Fibroblast of pulmonary artery (primary cell): Measurements from ENCODE around the gene ASF1B.
A peak's percentile ranks its signal among the peaks of the same experiment; 100 is the strongest.
"Not testable (repeated sequence)": the region's sequence is repeated elsewhere in the genome, so short reads cannot be mapped to it uniquely, and the experiment has no call there.

Experiments used
- DNase-seq: peaks from one replicate; pipeline ENCODE4 v3.0.0-alpha.2; 2010; ENCODE audit warnings: low read depth
- H3K4me3 ChIP-seq: replicated peaks from 2 replicates; pipeline ENCODE4 v1.5.1; 2011; ENCODE audit warnings: low read depth, mild to moderate bottlenecking, control low read depth, low read length, moderate library complexity
- CTCF ChIP-seq: IDR thresholded peaks from 2 replicates; pipeline ENCODE4 v1.5.1; 2011; ENCODE audit warnings: mild to moderate bottlenecking, control low read depth, low read length, inconsistent platforms; ENCODE audit errors: missing control alignments

Gene ASF1B

DNA sequence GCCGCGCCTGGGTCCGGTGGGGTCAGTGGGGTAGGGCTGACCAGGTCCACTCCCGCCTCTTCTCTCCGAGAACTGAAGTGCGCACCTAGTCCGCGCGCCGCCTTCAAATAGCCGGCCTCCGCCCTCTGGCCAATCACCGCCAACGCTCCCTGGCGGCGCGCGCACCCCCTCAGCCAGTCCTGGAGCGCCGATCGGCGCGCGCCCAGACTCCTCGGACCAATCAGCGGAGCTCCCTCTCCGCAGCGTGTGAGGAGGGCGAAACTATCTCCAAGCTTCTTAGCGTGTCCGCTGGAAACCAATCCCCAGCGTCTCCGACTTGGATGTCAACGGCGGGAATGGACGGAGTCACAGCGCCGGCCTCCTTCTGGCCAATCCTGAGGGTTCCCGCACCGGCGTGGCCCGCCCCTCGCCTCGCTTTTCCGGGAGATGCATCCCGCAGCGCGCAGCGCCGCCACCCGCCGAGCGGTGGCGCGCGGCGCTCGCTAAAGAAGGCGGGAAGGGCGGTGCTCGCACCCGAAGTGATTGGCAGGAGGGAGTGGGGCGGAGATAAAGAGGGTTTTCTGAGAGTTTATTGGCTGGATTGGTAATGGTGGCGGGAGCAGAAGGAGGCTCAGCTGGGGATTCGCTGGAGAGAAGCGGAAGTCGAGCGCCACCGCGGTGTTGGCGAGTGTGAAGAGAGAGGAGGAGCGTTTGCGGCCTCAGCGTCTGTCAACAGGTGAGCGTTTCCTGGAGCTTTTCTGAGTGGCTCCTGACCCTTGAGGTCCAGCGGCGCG is at the start of gene ASF1B:
Gene ASF1B, minus strand, starts transcription at position 81 of the 773 bp plus-strand sequence. CDS start 133 bp downstream, outside the sequence.
- peak; percentile 100 for DNase-seq
- TF ChIP-seq CTCF: peak; percentile 43
- peak within 1 kb of the TSS; percentile 75 for H3K4me3 ChIP-seq

DNA sequence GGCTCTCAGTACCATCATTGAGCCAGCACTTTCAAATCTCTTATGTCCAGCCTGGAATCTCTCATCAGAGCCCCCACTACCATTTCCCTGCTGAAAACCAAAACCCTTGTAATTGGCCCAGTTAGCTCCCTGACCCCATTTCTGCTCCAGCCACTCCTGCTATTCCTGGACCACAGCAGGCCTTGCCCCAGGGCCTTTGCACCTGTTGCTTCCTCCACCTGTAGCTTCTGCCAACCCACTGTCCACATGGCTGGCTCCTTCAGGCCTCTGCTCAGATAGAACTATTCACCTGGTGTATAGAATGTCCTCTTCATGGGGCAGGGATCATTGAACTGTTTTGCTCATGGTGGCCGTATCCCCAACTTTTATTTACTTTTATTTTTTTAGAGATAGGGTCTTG is 49.3 kb upstream of the ASF1B start:
- DNase-seq, H3K4me3 ChIP-seq: not testable (repeated sequence)

DNA sequence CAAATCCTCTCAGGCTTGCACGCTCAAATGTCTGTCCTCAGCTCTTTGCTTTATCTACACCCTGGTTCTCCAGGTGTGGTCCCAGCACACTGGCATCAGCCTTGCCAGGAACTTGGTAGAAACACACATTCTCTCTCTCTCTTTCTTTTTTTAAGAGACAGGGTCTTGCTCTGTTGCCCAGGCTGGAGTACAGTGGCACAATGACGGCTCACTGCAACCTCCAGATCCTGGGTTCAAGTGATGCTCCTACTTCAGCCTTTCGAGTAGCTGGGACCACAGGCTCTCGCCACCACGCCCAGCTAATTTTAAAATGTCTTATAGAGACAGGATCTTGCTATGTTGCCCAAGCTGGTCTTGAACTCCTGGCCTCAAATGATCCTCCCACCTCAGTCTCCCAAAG is 48.8 kb upstream of the ASF1B start:
- DNase-seq: no peak
- no peak for TF ChIP-seq CTCF
- H3K4me3 ChIP-seq: no peak overlapping the region

- TF ChIP-seq CTCF: no peak
Measured at GRCh38 chr19:14183741-14184350, 47.5 kb upstream of the ASF1B start.

DNA sequence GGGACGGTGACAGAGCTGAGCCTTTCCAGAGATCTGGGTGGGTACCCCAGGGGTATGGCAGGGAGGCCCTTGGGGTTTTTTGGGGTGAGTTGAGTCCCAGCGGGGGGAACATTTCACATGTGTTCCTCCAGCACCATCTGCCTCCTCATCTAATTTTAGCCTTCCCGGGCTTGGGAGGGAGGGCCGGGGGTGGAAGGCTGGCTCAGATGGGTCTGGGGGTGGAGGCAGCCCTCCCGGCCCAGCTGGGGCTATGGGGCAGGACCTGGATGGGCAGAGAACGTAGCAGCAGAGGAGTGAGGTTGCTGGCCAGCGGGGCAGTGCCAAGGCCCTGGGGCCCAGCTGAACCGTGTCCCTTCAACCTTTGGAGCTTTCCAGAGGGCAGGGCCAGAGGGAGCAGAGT is 46.1 kb upstream of the ASF1B start:
- no peak overlapping the region for H3K4me3 ChIP-seq
- DNase-seq: no peak
- no peak for TF ChIP-seq CTCF

More at GRCh38 chr19:14183741-14184350, 47.5 kb upstream of the ASF1B start:
- H3K4me3 ChIP-seq: no peak overlapping the region
- DNase-seq: no peak

DNA sequence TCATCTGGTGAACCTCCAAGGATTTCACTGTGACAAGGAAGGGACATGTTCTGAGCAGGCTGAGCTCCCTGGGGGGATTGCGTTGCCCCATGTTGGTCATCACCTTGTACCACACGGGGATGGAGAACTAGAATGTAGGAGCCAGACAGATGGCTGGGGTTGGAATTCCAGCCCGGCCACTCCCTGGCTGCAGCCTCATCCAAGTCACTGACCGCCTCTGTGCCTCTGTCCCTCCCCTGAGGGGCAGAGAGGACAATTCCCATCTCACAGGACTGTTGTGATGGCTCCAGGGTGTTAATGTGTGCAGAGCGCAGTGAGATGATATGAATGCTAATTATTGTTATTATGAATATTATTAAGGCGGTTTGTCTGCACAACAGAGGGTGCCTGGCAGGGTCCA is 45.5 kb upstream of the ASF1B start:
- no peak for TF ChIP-seq CTCF
- no peak for DNase-seq
- no peak overlapping the region for H3K4me3 ChIP-seq

- not testable (repeated sequence) for H3K4me3 ChIP-seq, DNase-seq
Measured at GRCh38 chr19:14181199-14181598, 44.8 kb upstream of the ASF1B start.
